OCI-LY7 (cell line): ENCODE results near the gene FN3K. TPM values are rescaled to one million over a fixed set of nuclear protein-coding genes. Genes with fewer than 3 reads are reported as not detected.

Experiments
- BruUV-seq: library from RNA; stranded (reverse); fragments of 400-500 nt; replicated peaks from 2 replicates; lab custom pipeline; 2021; lab: Mats Ljungman, UMichigan
- CTCF ChIA-PET: fragments of 300-600 bp; sonication (Branson Sonifier 250); formaldehyde crosslinking; loops from one replicate; lab custom pipeline; 2022; ENCODE audit warnings: antibody characterized with exemption; ENCODE audit not compliant: unreplicated experiment; lab: Charles Lee
- POLR2A ChIA-PET: fragments of 300-600 bp; sonication (Branson Sonifier 250); formaldehyde crosslinking; loops from one replicate; lab custom pipeline; 2022; ENCODE audit warnings: antibody characterized with exemption; lab: Charles Lee
- DNase-seq: peaks from one replicate; pipeline ENCODE4 v3.0.0-alpha.2; 2015; ENCODE audit warnings: low spot score
- H2AFZ ChIP-seq: fragments of 200-600 bp; sonication (generic), shearing (Covaris generic); 2 replicates; pipeline ENCODE4 v1.6.1; 2014; ENCODE audit warnings: mild to moderate bottlenecking, antibody characterized with exemption, low read length, moderate library complexity
- H3K27ac ChIP-seq: fragments of 200-600 bp; sonication (generic); 2 replicates; pipeline ENCODE4 v1.5.1; 2014; ENCODE audit warnings: mixed run types, low read depth, mild to moderate bottlenecking, moderate library complexity, low read length, inconsistent platforms; ENCODE audit not compliant: poor library complexity, severe bottlenecking
- H3K36me3 ChIP-seq: fragments of 200-600 bp; sonication (generic); 2 replicates; pipeline ENCODE4 v1.6.1; 2014; ENCODE audit warnings: mild to moderate bottlenecking, antibody characterized with exemption, low read length, moderate library complexity, mixed read lengths; ENCODE audit not compliant: insufficient read depth
- H3K4me1 ChIP-seq: fragments of 200-600 bp; sonication (generic); 2 replicates; pipeline ENCODE4 v1.5.1; 2014; ENCODE audit warnings: mild to moderate bottlenecking, low read length; ENCODE audit not compliant: insufficient read depth, poor library complexity, severe bottlenecking
- H3K4me2 ChIP-seq: fragments of 200-600 bp; sonication (generic); 2 replicates; pipeline ENCODE4 v1.6.1; 2014; ENCODE audit warnings: mild to moderate bottlenecking, low read length
- H3K4me3 ChIP-seq: fragments of 200-600 bp; sonication (generic); 2 replicates; pipeline ENCODE4 v1.5.1; 2014; ENCODE audit warnings: mild to moderate bottlenecking, low read depth, low read length; ENCODE audit not compliant: poor library complexity, severe bottlenecking
- H3K79me2 ChIP-seq: fragments of 200-600 bp; sonication (generic); 2 replicates; pipeline ENCODE4 v1.6.1; 2016; ENCODE audit warnings: low read depth, mild to moderate bottlenecking, low read length, moderate library complexity, mixed read lengths; ENCODE audit not compliant: insufficient read depth
- H3K9me2 ChIP-seq: fragments of 200-600 bp; sonication (generic); 2 replicates; pipeline ENCODE4 v1.6.1; 2016; ENCODE audit warnings: mild to moderate bottlenecking, low read length, mixed read lengths; ENCODE audit not compliant: insufficient read depth
- H3K9me3 ChIP-seq: fragments of 200-600 bp; sonication (generic); 2 replicates; pipeline ENCODE4 v1.6.1; 2014; ENCODE audit warnings: mild to moderate bottlenecking, mixed run types, low read length, mixed read lengths
- H4K20me1 ChIP-seq: fragments of 200-600 bp; sonication (generic); 2 replicates; pipeline ENCODE4 v1.6.1; 2014; ENCODE audit warnings: mild to moderate bottlenecking, antibody characterized with exemption, low read length, moderate library complexity, mixed read lengths; ENCODE audit not compliant: insufficient read depth
- CTCF ChIP-seq: fragments of 200-600 bp; sonication (generic); conservative IDR thresholded peaks from 2 replicates; pipeline ENCODE4 v1.5.1; 2014; ENCODE audit warnings: mild to moderate bottlenecking, antibody characterized with exemption, low read length, moderate library complexity, mixed read lengths
- EZH2phosphoT487 ChIP-seq: fragments of 200-600 bp; sonication (generic); IDR thresholded peaks from 2 replicates; pipeline ENCODE4 v1.6.1; 2018; ENCODE audit warnings: low read depth, borderline replicate concordance, mild to moderate bottlenecking, mixed run types, antibody characterized with exemption, low read length, moderate library complexity, mixed read lengths
- intact Hi-C: fragments of 100-400 bp; cut with micrococcal nuclease; formaldehyde crosslinking; loops from one replicate; pipeline ENCODE4 v1.10.0; 2022; ENCODE audit not compliant: unreplicated experiment
- total RNA-seq, 2 experiments: library from RNA; depleted of rRNA in 1 of 2; stranded (reverse); fragments of >200 nt in 1 of 2; shearing (Covaris generic) in 1 of 2; gene quantifications; 2 replicates each; pipeline ENCODE4 v1.2.3, GENCODE V29; 2014 to 2022

FN3K gene
- total RNA-seq, 2 experiments from 2014 or later: 3.8 to 32.3 TPM

- no peak overlapping the region for H3K4me3 ChIP-seq
- no peaks in the 10 kb centered on the region for H3K79me2 ChIP-seq
- ChIA-PET POLR2A (interaction anchor here (1.2 kb wide), 1 partner anchor 23 kb away, joined by 3 read pairs; no protein-coding TSS in a partner anchor), CTCF (no interaction called here)
- no peak for DNase-seq
- no peaks in the 10 kb centered on the region for H3K36me3 ChIP-seq
- H2AFZ ChIP-seq: no peak overlapping the region
- H3K4me1 ChIP-seq: peaks cover 10% of the 10 kb centered on the region
- intact Hi-C loops: no loop called here
- no TSS peak for BruUV-seq
- no peak for TF ChIP-seq CTCF
- no peak for TF ChIP-seq EZH2phosphoT487
- H3K4me2 ChIP-seq: no peak overlapping the region
- no peak overlapping the region for H3K27ac ChIP-seq
- H3K9me2 ChIP-seq: no peaks in the 10 kb centered on the region
- no peaks in the 10 kb centered on the region for H4K20me1 ChIP-seq
- no peaks in the 10 kb centered on the region for H3K9me3 ChIP-seq
Observed at GRCh38 chr17:82702231-82702927, 33.0 kb upstream of the FN3K start.

- no peak overlapping the region for H3K4me3 ChIP-seq
- POLR2A ChIA-PET: no interaction called here
- CTCF ChIA-PET: no interaction called here
- BruUV-seq: no TSS peak
- no peaks in the 10 kb centered on the region for H3K9me3 ChIP-seq
- DNase-seq: no peak
- intact Hi-C loops: no loop called here
- no peak overlapping the region for H3K4me2 ChIP-seq
- no peaks in the 10 kb centered on the region for H3K79me2 ChIP-seq
- TF ChIP-seq CTCF: no peak
- TF ChIP-seq EZH2phosphoT487: no peak
- H3K9me2 ChIP-seq: no peaks in the 10 kb centered on the region
- H3K4me1 ChIP-seq: peaks cover 11% of the 10 kb centered on the region
- H4K20me1 ChIP-seq: no peaks in the 10 kb centered on the region
- no peaks in the 10 kb centered on the region for H3K36me3 ChIP-seq
- H3K27ac ChIP-seq: no peak overlapping the region
- no peak overlapping the region for H2AFZ ChIP-seq
Observed at GRCh38 chr17:82703036-82703745, 32.2 kb upstream of the FN3K start.
